Measurements from ENCODE around the gene TMCO1. TPM values are rescaled to one million over a fixed set of nuclear protein-coding genes. Genes with fewer than 3 reads are reported as not detected.
"Not testable (repeated sequence)": the region's sequence is repeated elsewhere in the genome, so short reads cannot be mapped to it uniquely, and the experiment has no call there.

The TMCO1 gene
- total RNA-seq (ENCODE audit: insufficient read depth, low replicate concordance), result 64.5 TPM

DNA sequence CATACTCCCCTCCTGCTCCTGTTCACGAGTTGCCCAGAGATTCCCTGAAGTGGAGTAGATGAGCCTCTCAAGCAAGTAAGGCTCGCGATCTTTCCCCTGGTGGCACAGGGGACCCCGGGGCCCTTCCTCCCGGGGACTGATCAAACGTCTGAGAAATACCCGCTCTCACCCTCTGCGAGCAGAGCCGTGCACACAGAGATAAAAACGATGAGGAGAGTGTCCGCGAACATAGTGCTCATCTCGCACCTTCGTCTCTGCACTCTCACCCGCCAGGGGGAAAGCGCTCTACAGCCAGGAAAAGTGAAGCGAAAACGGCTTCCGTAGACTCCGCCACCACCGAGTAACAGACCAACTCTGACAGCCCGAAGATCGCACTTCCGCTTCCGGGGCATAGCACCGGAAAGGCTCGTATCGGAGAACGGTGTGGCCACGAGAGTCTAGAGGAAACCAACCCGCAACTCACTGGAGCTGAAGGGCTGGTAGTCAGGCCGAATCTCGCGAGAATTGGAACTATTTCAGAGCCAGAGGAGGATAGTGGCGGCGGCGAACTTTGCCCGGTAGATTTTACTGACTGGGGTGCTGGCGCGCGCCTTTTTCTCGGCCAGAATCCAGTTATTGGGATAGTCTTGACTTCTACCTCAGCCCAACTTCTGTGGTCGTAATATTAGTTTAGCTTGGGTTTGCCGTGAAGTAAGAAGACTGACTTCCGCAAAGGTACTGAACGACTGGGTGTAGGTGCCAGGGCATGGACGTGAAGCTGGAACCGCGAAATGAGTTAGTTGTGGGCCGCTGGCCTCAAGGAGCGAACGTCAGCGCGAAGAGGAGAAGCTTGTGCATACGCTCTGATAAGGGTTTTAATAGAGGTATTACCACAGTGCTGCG, at the start of gene TMCO1:
Gene TMCO1, minus strand, starts transcription at position 356 of the 882 bp plus-strand sequence. Its CDS starts 117 bp downstream, at position 239.
- peak; percentile 99 for DNase-seq (ENCODE audit: low spot score)

DNA sequence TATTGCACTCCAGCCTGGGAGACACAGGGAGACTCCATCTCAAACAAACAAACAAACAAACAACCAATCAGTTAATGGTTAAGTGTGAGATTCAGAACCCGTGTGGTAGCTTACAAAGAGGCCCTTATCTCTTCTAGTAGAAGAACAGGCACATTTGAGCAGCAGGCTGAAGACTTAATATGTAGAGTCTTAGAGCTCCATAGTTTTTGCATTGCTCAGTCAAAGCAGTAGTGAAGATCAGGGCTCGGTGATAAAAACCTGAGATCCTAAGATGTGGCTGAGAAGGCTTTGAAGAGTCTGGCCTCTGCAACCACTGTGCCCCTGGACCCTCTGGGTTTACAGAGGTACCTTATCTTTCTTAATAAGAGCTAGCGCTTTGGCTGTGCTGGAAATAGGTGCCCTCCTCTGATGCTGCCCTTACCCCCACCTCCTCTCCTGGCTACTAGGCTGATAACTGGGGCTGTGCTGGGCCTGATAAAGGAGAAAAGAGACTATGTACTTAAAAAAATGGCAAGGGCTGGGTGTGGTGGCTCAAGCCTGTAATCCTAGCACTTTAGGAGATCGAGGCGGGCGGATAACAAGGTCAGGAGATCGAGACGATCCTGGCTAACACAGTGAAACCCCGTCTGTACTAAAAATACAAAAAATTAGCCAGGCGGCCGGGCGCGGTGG, 48.3 kb upstream of the TMCO1 start:
- DNase-seq (ENCODE audit: low spot score), result peak; percentile 78

DNA sequence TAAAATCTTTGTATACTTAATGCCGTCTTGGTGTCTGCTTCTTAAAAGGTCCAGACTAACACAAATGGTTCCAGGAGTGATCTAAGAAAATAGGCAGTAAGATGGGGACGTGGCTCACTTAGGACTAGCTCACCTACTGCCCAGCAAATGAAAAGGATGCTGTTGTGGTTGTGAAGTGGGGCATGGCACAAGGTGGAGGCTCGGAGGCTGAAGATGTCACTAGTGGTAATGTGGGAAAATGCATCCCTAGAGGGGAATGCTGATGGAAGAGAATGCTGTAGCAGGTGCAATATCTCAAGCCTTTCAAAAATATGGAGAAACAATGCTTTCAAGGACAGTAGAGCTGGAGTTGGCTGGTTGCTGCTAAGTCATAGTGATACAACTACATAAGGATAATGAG, 47.5 kb upstream of the TMCO1 start:
- DNase-seq (ENCODE audit: low spot score), result no peak

DNA sequence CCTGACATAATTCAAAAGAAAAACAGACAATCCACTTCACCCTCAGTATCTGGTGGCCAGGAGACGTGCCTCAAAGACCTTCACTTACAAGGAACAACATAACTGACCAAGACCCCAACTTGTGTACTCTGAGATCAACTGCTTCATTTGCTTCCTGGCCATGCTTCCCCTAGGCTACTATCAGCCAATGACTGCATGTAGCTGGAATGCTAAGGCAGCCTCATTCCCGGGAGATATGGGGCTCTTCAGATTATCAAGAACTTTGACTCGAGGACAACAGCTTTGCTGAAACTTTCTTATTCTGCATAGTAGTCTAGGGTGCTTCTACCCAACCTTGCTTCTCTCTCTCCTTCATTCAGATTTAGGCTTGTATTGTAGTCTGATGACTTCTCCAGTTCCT, 47.1 kb upstream of the TMCO1 start:
- DNase-seq (ENCODE audit: low spot score), result no peak

DNA sequence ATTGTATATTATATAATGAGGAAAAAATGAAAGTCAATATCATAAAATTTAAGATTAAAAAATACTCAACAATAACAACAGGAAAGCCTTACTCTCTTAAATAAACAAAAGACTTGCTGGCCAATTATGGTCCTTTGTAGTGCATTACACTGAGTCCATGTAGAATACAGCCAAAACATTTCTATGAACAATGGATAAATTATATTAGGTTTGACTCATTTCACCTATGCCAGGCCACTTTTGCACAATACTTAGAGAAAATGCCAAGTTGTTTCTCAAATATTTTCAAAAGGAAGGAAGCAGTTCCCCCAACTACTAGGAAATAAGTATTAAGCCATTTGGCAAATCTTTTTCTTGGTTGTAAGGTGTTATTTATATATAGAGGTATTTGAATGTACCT, 38.9 kb upstream of the TMCO1 start:
- no peak for DNase-seq (ENCODE audit: low spot score)

- DNase-seq (ENCODE audit: low spot score), result not testable (repeated sequence)
Measured at GRCh38 chr1:165804513-165804912, 35.8 kb upstream of the TMCO1 start.

DNA sequence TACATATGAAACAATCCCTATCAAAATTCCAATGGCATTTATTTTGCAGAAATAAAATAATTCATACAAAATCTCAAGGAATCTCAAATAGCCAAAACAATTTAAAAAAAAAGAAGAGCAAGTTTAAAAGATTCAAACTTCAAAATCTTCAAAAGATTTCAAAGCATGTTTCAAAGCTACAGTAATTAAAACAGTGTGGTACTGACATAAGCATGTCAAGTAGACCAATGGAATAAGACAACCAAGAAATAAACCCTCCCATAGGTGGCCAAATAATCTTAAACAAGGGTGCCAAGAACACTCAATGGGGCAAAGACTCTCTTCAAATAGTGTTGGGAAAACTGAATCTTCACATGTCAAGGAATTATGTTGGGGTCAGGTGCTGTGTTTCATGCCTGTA, 30.7 kb upstream of the TMCO1 start:
- DNase-seq (ENCODE audit: low spot score), result no peak

DNA sequence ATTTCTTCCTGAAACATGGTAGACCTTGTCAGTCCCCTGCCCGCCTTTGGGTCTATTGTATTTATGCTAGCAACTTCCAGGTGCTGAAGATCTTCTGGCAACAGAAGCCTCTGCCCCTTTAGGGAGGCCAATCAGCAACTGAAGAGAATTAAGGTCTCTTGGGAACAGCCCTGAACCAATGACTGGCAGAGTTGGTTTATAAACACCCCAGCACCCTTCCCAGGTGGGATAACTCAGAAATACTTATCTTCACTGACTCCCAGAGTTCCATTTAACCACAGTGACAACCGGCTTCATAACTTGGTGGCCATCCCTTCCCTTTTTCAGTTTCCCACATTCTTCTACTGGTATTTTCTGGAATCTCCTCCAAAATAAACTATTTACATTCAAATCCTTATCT, 27.2 kb upstream of the TMCO1 start:
- no peak for DNase-seq (ENCODE audit: low spot score)

GRCh38 chr1:165793951-165794350, 25.3 kb upstream of the TMCO1 start:
- no peak for DNase-seq (ENCODE audit: low spot score)

DNA sequence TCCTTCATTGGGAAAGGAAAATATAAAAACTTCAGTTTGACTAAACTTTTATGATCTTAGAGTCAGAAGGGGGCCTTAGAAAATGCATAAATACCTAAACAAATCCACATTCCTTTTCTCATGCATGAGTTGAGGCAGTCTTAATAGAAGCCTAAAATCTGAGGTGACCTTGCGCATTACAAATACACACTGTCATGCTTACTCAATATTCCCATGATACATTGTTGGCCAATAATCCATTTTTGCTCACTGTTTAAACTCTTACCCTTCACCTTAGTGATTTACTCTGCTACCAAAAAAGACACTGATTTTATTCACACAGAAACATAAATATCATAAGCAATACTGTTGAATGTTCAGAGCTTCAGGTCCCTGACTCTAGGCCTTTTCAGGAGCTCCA, 19.1 kb upstream of the TMCO1 start:
- no peak for DNase-seq (ENCODE audit: low spot score)

- DNase-seq (ENCODE audit: low spot score), result not testable (repeated sequence)
Measured at GRCh38 chr1:165783519-165783918, 14.9 kb upstream of the TMCO1 start.

GRCh38 chr1:165778197-165778596, 9.5 kb upstream of the TMCO1 start:
- not testable (repeated sequence) for DNase-seq (ENCODE audit: low spot score)

DNA sequence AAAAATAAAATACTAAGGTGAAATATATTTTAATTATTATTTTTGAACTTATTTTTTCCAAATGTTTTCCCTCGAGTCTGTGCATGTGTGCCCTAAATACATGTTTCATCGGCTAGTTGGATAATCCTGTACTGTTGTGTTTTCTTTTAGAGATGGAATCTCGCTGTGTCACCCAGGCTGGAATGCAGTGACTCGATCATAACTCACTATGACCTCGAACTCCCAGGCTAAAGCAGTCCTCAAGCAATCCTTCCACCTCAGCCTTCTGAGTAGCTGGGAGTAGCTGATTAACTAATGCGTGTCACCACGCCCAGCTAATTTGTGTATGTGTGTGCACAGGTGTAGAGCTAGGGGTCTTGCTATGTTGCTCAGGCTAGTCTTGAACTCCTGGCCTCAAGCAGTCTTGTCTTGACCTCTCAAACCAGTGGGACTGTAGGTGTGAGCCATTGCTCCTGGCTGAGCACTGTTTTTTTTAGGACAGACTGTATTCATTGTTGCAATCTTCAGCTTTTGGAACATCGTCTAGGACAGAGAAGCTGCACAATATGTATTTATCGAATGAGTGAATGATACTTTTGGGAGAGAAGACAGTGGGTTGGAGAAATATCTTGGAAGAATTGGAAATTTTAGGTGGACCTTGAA, 4.8 kb upstream of the TMCO1 start:
- DNase-seq (ENCODE audit: low spot score), result no peak

DNA sequence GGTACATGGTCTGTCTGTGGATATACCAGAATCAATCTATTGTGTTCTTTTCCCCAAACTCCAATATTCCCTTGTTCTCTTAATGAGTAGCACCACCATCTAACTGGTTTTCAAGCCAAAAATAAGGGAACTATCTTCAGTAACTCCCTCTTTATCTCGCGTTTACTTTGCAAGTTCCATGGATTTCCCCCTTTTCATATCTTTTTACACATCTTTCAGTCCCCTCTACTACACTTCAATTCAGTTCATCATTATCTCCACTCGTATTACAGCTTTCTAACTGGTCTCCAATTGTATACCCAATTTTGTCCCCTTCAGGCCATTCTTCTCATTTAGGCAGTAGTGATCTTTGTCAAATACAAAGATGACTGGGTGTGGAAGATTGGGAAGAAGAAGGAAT, 4.1 kb upstream of the TMCO1 start:
- DNase-seq (ENCODE audit: low spot score), result no peak

- no peak for DNase-seq (ENCODE audit: low spot score)
Measured at GRCh38 chr1:165764277-165764676, 4.4 kb downstream of the TMCO1 start.

DNA sequence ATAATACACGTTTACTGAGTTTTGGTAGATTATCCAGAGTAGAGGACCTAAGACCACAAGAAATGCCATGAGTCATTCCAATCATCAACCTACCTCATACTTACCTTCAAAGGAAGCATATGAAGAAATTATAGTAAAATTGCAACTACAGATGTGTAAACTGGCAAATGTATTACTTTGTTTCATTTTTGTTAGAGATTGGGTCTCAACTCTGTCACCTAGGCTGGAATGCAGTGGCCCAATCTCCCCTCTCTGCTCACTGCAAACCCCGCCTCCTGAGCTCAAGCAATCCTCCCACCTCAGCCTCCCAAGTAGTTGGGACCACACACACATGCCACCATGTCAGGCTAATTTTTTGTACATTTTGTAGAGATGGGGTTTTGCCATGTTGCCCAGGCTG, 5.2 kb downstream of the TMCO1 start:
- no peak for DNase-seq (ENCODE audit: low spot score)

DNA sequence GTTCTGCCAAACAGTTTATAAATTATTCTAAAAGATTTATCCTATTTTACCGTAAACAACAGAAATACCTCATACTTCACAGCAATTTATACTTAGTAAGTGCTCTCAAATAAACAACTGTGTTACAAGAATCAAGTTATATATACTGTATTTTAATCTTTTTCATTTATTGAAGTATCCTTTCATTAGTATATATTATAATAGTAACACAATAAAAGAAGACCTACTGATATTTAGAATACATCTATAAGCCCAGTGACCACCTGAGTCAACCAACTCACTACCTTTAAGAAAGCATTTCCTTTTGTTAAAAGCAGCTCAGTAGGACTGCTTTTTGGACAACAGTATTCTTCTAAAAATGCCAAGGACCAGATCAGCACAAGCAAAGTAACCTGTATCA, 5.9 kb downstream of the TMCO1 start:
- DNase-seq (ENCODE audit: low spot score), result no peak

- no peak for DNase-seq (ENCODE audit: low spot score)
Measured at GRCh38 chr1:165759095-165759494, 9.6 kb downstream of the TMCO1 start.

- DNase-seq (ENCODE audit: low spot score), result no peak
Measured at GRCh38 chr1:165755393-165756010, 13.2 kb downstream of the TMCO1 start.

DNA sequence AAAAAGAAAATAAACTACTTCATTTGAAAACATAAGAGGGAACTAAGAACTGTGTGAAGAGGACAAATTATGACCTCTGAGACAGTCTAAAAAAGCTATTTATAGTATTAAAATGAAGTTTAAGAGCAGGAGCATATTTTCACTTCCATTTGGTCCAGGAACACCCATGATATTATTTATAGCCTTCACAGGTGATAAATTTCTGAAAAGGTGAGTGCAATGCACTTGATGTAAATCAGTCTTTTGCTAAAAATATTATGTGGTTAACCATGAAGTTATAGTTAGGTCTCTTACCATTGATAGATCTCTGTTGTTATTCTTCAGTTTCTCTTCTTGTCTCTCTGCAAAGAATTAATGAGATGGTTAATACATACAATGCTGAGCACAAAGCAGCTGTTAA, 14.7 kb downstream of the TMCO1 start:
- no peak for DNase-seq (ENCODE audit: low spot score)

DNA sequence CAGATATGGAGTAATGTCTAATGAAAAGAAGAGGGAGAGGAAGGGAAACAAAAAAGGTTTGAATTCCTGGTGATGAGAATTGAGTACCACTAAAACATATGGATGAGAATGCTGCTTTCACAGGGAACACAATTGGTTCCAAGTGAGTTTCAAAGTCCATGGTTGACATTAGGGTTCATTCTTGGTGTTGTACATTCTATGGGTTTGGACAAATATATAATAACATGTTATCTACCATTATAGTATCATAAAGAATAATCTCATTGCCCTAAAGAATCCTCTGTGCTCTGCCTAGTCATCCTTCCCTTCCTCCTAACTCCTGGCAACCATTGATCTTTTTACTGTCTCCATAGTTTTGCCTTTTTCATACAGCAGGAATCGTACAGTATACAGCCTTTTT, 20.1 kb downstream of the TMCO1 start:
- no peak for DNase-seq (ENCODE audit: low spot score)
